GM18870 (cell line): ENCODE results near the gene BTBD19.
"Not testable (repeated sequence)": the region's sequence is repeated elsewhere in the genome, so short reads cannot be mapped to it uniquely, and the experiment has no call there.

Experiments used
- ATAC-seq: cut with Tn5 transposase; IDR thresholded peaks from one replicate; pipeline ENCODE4 v1.9.1; 2021; ENCODE audit warnings: moderate library complexity; ENCODE audit not compliant: unreplicated experiment

The BTBD19 gene

DNA sequence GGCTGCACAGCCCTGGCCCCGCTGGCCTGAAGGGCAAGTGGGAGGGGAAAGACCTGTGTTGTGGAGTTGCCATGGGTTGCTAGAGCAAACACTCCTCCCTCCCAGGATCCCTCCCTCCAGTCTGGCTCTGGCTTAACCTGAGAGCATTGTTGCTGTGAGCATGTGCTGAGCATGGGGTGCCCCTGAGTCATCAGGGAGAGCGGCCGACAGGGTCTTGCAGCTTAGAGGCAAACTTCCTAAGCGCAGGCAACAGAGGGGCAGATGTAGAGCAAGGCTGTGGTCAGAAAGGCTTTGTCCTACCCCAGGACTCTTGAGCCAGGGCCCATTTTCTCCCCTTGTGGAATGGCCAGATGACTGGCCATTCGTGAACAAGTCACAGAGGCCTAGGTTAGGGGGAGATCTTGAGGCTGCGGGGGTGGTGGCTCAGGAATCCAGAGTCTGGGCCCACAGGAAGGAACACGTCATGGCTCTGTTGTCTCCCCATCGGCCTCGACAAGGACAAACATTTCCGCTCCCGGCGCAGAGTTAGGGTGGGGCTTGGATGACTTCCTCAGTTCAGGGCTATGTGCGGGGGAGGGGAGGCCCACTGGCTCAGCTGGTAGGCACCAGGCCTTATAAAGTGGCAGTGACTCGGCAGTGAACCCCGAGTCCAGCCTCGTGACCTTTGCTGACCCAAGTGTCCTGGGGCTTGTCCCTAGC lies 810 bp upstream of the BTBD19 start:
- peak; percentile 33 for ATAC-seq

DNA sequence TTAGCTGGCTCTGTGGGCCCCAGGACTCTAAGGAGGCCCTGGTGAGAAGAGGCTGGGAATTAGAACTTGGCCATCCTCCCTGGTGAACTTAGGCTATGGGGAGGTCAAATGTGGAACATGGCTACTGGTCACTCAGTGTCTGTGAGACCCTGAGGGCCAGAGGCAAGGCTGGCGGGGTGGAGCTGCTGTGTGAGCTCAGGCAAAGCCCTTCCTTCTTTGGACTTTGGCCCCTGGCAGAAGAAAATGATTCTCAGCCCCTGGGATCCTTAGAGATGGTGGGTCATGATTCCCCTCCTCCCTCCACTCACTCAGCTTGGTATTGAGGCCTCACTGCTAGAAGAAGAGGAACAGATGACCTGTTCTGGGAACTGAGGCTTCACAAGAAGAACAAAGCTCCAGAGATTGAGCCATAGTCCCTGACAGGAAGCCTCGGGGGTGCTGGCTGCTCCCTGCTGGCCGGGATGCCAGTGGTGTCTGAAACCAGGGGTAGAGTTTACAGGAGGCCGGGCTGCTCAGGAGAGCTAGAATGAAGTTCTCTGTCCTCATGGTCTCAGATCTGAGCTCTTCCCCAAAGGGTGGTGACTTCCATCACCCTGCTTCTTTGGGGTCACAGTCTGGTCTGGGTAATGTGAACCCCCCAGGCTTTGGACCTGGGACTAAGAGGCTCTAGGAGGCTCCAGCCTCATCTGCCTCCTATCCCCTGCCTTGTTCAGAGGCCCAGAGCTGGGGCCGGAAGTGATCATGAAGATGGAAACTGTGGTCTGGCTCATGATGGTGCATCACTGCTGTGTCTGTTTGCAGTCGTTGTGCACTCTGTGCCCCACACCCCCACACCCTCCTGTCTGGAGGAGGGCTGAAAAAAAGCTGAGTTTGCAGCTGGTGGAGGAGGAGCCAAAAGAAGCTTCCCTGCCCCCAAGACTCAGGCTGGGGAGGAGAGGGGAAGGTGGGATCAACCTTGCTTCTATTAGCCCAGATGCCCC lies 905 bp downstream of the BTBD19 start:
- peak; percentile 37 for ATAC-seq

DNA sequence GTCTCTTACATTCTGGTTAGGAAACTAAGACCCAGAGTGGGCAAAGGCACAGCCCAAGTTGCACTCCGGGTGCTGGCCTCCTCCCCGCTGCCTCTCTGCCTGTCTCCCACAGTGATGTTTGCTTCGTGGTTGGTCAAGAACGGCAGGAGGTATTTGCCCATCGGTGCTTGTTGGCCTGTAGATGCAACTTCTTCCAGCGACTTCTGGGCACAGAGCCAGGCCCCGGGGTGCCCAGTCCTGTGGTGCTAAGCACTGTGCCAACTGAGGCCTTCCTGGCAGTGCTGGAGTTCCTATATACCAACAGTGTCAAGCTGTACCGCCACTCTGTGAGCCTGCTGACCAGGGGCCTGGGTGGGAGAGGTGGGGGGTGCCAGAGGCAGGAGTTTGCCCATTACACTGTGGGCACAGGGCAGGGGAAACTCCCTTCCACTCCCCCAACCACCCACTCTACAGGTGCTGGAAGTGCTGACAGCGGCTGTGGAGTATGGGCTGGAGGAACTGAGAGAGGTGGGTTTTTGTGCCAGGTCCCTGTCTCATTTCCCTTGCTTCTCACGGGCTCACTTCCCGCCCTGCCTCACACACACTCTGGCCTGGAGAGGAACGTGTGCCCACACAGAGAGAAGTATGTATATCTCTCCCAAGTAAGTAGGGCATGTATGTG lies 1.9 kb downstream of the BTBD19 start:
- ATAC-seq: no peak

DNA sequence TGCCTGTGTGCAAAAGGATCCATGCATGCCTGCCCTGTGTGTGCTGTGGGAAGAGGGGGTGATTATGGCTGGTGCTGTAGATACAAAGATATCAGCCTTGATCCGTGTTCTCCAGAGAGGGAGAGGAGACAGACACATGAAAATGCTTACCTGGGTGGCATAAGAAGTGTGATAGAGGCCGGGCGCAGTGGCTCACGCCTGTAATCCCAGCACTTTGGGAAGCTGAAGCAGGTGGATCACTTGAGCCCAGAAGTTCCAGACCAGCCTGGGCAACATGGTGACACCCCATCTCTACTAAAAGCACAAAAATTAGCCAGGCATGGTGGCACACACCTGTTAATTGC lies 2.4 kb downstream of the BTBD19 start:
- not testable (repeated sequence) for ATAC-seq

DNA sequence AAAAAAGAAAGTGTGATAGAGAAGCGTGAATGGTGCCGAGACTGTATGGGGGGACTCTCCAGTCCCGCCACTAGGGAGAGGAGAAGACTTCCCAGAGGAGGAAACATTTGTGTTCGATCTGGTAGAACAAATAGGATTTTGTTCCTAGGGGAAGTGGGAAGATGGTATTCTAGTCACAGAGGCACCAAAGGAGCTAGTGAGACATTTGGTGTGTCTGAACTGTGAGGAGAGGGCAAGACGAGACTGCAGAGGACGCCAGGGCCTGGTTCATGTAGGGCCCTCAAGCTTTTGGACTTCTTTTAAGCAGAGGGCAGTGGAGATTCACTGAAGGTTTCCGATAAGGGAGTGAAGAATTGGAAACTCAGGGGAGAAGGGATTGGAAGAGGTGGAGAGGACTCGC lies 2.9 kb downstream of the BTBD19 start:
- no peak for ATAC-seq

DNA sequence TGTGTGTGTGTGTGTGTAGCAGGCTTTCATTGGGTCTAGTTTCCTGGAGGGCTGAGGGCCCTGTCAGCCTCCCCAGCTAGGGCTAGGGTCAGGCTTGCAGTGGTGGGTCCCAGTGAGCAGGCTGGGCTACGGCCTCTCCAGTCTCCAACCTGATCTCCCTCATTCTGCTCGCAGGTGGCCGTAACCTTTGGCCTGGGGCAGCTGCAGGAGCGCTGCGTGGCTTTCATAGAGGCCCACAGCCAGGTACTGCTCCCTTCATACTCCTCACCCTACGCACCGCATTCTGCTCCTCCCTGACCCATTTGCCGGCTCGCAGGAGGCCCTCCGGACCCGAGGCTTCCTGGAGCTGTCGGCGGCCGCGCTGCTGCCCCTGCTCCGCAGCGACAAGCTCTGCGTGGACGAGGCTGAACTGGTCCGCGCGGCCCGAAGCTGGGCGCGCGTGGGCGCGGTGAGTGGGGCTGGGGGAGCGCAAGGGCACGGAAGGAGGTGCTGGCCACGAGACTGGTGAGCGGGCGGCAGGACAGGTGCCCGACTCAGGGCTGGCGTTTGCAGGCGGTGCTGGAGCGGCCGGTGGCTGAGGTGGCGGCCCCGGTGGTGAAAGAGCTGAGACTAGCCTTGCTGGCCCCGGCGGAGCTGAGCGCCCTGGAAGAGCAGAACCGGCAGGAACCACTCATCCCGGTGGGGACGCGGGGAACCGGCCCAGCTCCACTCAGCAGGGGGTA lies 4.7 kb downstream of the BTBD19 start:
- no peak for ATAC-seq

DNA sequence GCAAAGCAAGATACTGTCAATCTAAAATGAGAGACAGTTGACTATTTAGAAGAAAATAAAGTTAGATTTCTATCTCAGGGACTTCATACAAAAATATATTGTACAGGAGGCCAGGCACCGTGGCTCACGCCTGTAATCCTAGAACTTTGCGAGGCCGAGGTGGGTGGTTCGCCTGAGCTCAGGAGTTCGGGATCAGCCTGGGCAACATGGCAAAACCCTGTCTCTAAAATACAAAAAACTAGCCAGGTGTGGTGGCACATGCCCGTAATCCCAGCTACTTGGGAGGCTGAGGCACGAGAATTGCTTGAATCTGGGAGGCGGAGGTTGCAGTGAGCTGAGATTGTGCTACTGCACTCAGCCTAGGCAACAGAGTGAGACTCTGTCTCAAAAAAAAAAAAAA lies 7.6 kb downstream of the BTBD19 start:
- ATAC-seq: not testable (repeated sequence)

DNA sequence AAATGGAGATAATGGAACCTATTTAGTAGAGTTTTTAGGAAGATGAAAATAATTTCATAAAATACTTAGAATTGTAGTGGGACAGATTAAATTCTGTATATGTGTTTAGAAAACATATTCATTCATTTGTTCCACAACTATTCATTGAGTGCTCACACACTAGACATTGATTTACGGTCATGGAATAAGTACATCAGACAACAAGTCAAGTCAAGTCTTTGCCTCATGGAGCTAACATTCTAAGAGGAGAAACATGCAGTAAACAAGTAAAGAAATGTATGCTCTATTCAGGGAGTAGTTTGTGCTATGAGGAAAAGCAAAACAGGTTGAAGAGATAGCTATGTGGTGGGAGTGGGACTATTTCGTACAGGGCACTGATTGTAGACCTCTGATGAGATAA lies 9.0 kb downstream of the BTBD19 start:
- no peak for ATAC-seq

DNA sequence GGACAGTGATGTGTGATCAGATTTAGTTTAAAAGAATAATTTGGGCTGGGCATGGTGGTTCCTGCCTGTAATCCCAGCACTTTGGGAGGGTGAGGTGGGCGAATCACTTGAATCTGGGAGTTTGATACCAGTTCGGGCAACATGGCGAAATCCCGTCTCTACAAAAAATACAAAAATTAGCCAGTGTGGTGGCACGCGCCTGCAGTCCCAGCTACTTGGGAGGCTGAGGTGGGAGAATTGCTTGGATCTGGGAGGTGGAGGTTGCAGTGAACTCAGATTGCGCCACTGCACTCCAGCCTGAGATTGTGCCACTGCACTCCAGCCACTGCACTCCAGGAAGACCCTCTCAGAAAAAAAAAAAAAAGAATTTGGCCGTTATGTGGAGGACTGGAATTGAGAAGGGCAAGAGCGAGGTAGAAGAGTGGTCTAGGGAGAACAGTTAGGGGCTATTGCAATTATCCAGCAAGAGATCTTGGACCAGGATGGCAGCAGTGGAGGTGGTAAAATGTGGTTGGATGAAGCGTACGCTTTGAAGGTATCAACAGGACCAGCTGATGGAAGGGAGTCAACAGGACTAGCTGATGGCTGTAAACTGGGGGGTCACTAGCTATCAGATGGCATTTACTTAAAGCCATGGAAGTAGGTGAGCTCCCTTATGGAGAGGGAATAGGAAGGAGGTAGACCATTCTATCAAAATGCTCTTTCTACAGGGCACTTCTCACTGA lies 9.6 kb downstream of the BTBD19 start:
- no peak for ATAC-seq

DNA sequence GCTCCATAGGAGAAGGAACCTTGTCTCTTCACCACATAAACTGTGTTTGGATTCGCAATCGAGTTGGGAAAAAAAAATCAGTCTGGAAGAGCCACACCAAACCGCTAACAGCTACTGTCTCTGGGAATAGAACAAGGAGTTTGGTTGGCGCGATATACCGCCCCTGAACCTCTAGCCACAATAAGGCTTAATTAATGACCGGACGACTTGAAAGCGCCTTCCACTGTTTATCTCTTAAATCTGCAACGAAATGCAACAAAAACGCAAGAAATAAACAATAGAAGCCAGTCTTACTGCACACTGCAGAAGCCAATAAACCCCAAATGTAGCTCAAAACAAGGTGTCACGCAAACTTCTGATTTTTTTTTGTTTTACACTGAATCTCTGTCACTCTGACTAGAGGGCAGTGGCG lies 10.9 kb downstream of the BTBD19 start:
- no peak for ATAC-seq

DNA sequence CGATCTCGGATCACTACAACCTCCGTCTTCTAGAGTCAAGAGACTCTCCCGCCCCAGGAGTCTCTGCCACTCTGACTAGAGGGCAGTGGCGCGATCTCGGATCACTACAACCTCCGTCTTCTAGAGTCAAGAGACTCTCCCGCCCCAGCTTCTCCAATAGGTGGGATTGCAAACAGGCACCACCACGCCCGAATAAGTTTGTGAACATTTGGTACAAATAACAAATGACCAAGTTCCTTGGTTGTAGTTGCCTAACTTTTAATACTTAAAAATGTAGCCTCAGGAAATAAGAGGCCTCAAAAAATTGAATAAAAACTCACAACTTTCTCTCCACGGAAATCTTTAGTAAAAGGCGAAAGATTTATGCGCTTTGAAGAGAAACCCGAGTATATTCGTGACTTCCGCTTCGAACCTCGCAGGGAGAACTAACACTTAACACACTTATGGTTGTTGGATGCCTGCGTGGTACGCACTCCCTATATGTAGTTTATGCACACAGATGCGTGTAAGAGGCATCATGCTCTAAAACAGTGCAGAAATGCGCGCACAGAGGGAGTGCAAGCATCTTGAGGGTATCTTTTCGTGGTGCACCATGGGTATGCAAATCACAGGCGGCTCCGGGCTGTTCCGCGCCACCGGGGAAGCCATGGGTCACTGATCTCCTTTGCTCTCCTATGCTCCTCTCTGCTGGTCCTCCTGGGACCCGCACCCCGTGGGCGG lies 11.4 kb downstream of the BTBD19 start:
- peak; percentile 76 for ATAC-seq

DNA sequence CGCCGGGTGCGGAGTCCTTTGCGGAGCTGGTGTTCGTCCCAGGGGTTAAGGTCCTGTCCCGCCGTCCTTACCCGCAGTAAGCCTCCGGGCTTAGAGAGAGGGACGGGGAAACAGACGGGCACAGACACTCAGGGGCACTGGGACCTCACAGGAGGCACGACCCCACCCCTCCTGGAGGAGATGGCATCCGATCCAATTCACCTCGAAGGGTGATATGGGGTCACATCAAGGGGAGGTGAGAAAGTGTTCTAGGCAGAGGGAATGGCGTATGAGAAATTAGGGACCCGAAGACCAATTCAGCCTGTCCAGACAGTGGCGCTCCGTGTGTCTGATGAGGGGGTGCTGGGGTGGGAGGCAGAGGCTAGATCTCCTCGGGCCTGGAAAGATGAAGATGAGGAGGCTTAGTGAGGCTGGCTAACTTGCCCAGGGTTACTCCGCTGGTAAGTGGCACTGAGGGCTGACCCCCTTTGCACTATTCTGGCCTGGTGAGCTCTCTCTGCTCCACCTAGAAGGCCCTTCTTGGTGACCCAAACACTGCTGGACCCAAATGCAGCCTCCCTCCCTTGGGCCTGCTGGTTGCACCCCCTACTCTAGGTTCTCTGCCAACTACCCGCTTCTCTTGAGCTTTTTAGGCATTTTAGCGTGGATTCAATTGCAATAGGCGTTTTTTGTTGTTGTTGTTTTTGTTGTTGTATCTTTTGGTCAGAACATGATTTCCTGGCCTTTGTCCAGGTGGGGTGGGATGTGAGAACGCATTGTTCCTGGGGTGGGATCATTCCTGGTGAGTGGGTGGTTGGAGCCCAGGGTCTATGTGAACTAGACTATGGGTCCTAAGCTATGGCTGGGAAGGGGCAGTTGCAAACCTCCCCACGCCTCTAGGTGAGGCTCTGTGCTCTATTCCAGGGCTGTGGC lies 12.3 kb downstream of the BTBD19 start:
- no peak for ATAC-seq

DNA sequence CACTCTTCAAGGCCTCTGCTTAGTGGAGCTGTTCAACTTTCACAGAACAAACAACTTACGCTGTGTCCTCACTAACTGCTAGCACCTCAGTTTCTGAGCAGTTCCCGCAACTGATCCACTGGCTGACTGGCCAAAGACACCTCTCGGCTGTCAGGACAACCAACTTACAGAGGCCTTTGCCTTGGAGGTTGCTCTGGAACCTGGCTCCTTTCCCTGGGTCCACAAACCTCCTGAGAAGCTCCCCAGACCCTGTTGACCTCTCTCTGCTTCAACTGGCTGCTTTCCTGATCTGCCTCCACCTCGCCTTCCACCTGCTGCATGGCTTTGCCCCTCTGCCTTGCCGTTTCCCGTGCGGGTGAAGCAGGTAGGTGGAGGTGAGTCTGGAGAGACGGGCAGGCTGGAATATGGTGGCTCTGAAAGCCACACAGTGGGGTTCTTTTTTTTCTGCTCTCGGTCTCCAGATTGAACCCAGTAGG lies 13.0 kb downstream of the BTBD19 start:
- ATAC-seq: no peak

DNA sequence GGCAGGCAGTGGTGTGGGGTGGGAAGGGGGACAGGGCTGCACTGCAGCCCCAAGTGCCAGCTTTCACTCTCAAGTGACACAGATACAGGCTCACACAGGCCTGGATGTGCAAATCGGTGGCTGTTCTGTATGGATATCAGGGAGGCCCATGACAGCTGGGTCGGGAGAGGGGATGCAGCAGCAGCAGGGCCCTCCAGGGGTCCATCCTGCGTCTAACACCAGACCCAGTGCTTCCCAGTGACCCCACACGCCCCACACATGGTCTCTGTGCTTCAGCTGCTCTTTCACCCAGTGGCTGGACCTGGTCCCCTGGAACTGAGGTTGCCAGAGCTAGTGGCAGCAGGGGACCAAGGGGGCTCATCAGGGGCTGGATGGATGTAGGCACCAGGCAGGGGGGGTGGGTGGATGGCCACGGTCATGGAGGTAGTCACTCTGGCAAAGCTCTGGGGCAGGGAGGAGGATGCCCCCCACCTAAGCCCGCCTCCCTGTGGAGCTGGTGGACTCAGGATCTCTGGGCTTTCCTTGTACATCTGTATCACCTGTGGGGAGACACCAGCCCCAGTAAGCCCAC lies 13.9 kb downstream of the BTBD19 start:
- ATAC-seq: no peak

DNA sequence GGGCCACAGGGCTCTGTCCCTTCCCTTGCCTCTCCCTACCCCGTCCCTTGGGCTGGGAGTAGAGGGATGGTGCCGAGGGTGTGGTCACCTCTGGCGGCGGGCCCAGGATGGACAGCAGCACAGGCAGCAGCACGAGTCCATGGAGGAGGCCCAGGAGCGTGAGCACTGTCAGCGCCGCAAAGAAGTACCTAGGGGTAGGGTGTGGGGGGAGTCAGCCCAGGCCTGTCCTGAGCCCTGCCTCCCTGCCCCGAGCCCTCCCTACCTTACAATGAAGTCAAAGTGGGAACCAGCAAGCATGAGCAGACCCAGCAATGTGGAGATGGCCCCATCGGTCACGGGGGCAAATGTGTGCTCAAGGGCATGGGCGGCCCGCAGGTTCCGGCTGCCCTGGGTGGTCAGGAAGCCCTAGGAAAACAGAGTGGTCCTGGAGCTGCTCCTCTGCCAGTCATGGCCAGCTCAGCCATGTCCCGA lies 14.7 kb downstream of the BTBD19 start:
- no peak for ATAC-seq

DNA sequence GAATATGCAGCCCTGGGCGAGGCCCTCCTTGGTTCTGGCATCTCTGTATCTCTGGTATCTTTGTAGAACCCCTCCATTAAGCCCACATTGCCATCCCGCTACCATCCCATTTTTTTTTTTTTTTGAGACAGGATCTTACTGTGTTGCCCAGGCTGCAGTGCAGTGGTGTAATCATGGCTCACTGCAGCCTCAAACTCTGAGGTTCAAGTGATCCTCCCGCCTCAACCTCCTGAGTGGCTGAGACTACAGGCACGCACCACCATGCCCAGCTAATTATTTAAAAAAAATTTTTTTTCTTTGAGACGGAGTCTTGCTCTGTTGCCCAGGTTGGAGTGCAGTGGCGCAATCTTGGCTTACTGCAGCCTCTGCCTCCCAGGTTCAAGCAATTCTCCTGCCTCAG lies 16.1 kb downstream of the BTBD19 start:
- ATAC-seq: not testable (repeated sequence)

DNA sequence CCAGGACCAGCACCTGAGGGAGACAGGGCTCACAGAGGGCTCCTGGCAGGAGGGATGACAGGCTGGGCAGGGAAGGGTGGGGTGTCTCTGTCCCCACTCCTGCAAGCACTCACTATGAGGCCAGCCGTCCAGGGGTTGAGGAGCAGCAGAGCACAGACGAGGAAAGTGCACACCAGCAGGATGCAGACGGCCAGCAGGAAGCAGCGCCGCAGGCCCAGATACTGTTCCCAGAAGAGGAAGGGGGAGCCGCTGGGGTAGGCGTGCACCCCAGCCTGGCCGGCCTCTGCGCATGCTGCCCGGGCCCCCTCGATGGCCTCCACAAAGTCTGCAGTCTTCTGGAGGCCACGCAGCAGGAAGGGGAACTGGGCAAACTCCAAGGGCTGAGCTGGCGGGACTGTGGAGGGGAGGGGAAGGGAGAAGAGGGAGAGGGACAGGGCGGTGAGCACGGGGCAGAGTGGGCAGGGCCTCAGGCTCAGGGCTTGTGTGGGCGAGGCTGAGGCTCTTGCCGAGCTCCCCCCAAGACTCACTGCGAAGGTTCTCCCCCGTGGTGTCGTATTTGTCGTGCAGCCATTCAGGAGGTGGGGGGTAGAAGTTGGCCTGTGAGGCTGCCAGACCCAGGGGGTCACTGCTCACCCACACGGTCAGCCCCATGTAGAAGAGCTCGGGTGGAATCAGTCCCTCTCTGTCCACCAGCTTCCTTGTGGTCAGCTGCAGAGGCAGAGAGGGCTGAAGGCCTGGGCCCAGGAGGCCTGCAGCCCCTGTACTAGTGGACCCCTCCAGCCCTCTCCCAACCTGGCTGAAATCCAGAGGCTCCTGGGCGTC lies 18.3 kb downstream of the BTBD19 start:
- ATAC-seq: no peak
